Naive B cell (primary cell): ENCODE measurements around the gene DYNC1H1. TPM values are rescaled to one million over a fixed set of nuclear protein-coding genes. Genes with fewer than 3 reads are reported as not detected.

ENCODE experiments used
- ATAC-seq, 2 donors: fragments of 150-1000 bp; cut with Tn5 transposase; 2 replicates each; pipeline ENCODE4 v1.10.0; 2021; ENCODE audit warnings: low read depth in 2 of 2, mild to moderate bottlenecking in 2 of 2, moderate library complexity in 2 of 2
- DNase-seq: peaks from one replicate; pipeline ENCODE4 v3.0.0; 2022
- H3K27ac Mint-ChIP-seq, 6 donors: one replicate each; pipeline ENCODE4 v1.8.0; 2020 to 2022; ENCODE audit warnings: mild to moderate bottlenecking in 6 of 6, mixed read lengths in 6 of 6, moderate library complexity in 5 of 6, inconsistent platforms in 2 of 6
- H3K27me3 Mint-ChIP-seq, 3 donors: one replicate each; pipeline ENCODE4 v1.8.0; 2021 to 2022; ENCODE audit warnings: mixed read lengths in 3 of 3, mild to moderate bottlenecking in 1 of 3
- H3K36me3 Mint-ChIP-seq, 2 donors: one replicate each; pipeline ENCODE4 v1.8.0; 2020 to 2022; ENCODE audit warnings: mixed read lengths in 2 of 2, inconsistent platforms in 1 of 2, mild to moderate bottlenecking in 1 of 2
- H3K4me1 Mint-ChIP-seq, 3 donors: one replicate each; pipeline ENCODE4 v1.8.0; 2020 to 2022; ENCODE audit warnings: mixed read lengths in 3 of 3, inconsistent platforms in 1 of 3, mild to moderate bottlenecking in 1 of 3, moderate library complexity in 1 of 3
- H3K4me3 Mint-ChIP-seq, 8 donors: one replicate each; pipeline ENCODE4 v1.8.0; 2020 to 2022; ENCODE audit warnings: mild to moderate bottlenecking in 8 of 8, mixed read lengths in 8 of 8, moderate library complexity in 8 of 8, inconsistent platforms in 2 of 8
- H3K9me3 Mint-ChIP-seq, 7 donors: one replicate each; pipeline ENCODE4 v1.8.0; 2020 to 2022; ENCODE audit warnings: mixed read lengths in 7 of 7, mild to moderate bottlenecking in 5 of 7, inconsistent platforms in 2 of 7, moderate library complexity in 1 of 7
- polyA plus RNA-seq, 6 donors: library from polyadenylated mRNA; unstranded; fragments of 300-500 nt; fragmentation: Illumina TruSeq; gene quantifications; one replicate each; pipeline ENCODE4 v1.2.3, GENCODE V29; 2021; ENCODE audit warnings: low read depth in 6 of 6

The DYNC1H1 gene
- polyA plus RNA-seq, 6 donors from 2014 or later: 7.4 to 40.9 (median 27.7) TPM

DNA sequence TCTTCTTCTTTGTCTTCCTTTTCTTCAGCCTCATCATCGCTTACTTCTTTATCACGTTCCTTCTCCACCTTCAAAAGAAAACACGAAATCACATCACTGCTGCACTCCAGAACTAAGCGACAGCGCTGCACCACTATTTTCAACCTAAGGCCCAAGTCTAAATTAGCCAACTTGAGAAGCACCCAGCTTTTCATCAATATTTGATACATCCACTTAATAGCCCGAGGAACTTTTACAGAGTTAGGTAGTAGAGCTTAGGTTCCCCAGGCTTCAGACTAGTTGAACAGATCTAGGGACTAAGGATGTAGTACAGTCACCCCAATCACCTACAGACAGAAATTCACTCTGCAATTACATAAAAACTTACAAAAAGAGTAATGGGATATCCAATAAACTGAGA is 120.6 kb downstream of the DYNC1H1 start:
- Mint-ChIP-seq H3K9me3 (no peaks in the 10 kb centered on the region), H3K4me1 (peaks cover 44 to 67% (median 53%) of the 10 kb centered on the region in 3 donors), H3K4me3 (peak overlapping the region in 7 of 8 donors; percentile 90 to 98 (median 93)), H3K27ac (peak overlapping the region in 3 of 6 donors; percentile 38 to 93 (median 91)), H3K27me3 (no peaks in the 10 kb centered on the region), H3K36me3 (peaks cover 26 to 35% of the 10 kb centered on the region in 2 donors)
- DNase-seq (no peak), ATAC-seq (no peak)

DNA sequence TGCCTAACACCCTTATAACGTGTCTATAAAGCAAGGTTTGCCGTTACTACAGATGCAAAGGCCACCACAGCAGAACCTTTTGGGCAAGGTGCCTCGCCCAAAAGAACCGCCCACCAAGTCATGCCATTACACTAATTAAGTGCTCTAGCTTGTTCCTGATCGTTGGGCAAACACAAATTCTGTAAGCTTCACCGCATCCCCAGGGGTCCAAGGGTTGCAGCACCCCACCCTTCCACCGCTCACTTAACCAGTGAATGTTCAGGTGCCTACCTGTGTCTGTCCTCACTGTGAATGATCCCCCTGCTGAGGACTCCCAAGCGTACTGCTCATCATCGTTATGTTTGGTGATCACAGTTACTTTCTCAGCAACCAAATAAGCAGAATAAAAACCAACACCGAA is 121.1 kb downstream of the DYNC1H1 start:
- peaks cover 49 to 71% (median 58%) of the 10 kb centered on the region in 3 donors for H3K4me1 Mint-ChIP-seq
- H3K27me3 Mint-ChIP-seq: no peaks in the 10 kb centered on the region
- peak overlapping the region; percentile 90 to 98 (median 92) for H3K4me3 Mint-ChIP-seq
- DNase-seq (no peak), ATAC-seq (no peak)
- peaks cover 26 to 32% of the 10 kb centered on the region in 2 donors for H3K36me3 Mint-ChIP-seq
- H3K9me3 Mint-ChIP-seq: no peaks in the 10 kb centered on the region
- peak overlapping the region in 5 of 6 donors; percentile 16 to 98 (median 91) for H3K27ac Mint-ChIP-seq

GRCh38 chr14:102085948-102086708 is 121.8 kb downstream of the DYNC1H1 start:
- peak; percentile 62 for DNase-seq
- Mint-ChIP-seq H3K36me3 (peaks cover 26 to 32% of the 10 kb centered on the region in 2 donors), H3K27ac (peak overlapping the region; percentile 91 to 99 (median 97)), H3K4me1 (peaks cover 55 to 72% (median 59%) of the 10 kb centered on the region in 3 donors), H3K9me3 (no peaks in the 10 kb centered on the region), H3K4me3 (peak overlapping the region; percentile 90 to 98 (median 92)), H3K27me3 (no peaks in the 10 kb centered on the region)
- peak; percentile 53 to 57 for ATAC-seq

- H3K27me3 Mint-ChIP-seq: no peaks in the 10 kb centered on the region
- no peak for ATAC-seq
- peaks cover 26 to 32% of the 10 kb centered on the region in 2 donors for H3K36me3 Mint-ChIP-seq
- H3K4me3 Mint-ChIP-seq: peak overlapping the region; percentile 87 to 95 (median 92)
- DNase-seq: no peak
- peak overlapping the region; percentile 91 to 99 (median 96) for H3K27ac Mint-ChIP-seq
- H3K4me1 Mint-ChIP-seq: peaks cover 55 to 72% (median 59%) of the 10 kb centered on the region in 3 donors
- no peaks in the 10 kb centered on the region for H3K9me3 Mint-ChIP-seq
Measured at GRCh38 chr14:102086709-102086971, 122.3 kb downstream of the DYNC1H1 start.

DNA sequence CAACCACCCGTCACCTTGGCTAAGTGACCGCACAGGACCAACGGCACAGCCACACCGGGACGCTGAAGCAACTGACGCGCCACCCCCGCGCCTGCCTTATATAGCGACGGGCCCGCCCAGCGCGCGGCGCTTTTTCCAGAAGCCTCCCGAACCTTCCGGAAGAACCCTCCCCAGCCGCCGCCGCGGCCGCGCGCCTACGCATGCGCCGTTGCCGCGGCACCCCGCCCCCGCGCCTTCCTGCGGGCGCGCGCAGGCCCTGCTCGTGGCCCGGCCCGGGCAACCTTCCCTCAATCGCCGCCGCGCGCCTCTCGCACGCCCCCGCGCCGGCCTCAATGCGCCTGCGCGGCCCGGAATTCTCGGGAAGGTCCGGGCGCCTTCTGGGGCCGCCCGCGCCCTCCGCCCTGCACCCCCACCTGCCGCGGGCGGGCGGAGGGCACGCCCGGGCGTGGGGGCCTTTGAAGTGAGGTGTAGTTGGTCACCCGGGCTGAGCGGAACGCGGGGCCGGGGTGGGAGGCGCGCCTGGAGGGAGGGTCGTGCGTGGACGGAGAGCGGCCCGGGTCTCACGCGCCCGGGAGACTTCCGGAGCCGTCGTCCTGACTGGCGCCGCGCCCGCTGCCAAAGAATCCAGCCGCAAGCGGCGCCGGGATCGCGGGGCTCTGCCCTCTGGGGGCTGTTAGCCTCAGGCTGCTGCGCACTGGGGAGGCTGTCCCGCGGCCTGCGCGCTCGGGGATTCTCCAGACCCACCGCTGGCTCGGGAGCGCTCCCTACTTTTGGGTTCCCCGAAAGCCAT is 122.8 kb downstream of the DYNC1H1 start, which contains the start of gene HSP90AA1:
Gene HSP90AA1, minus strand, starts transcription at position 73 of the 790 bp plus-strand sequence. CDS start 666 bp downstream, outside the sequence.
- H3K36me3 Mint-ChIP-seq: peaks cover 22 to 27% of the 10 kb centered on the region in 2 donors
- peak; percentile 92 for DNase-seq
- H3K4me1 Mint-ChIP-seq: peaks cover 53 to 67% (median 54%) of the 10 kb centered on the region in 3 donors
- H3K27me3 Mint-ChIP-seq: no peaks in the 10 kb centered on the region
- H3K4me3 Mint-ChIP-seq: peak within 1 kb of the TSS; percentile 90 to 98 (median 94)
- peak; percentile 71 to 77 for ATAC-seq
- no peaks in the 10 kb centered on the region for H3K9me3 Mint-ChIP-seq
- peak within 1 kb of the TSS; percentile 91 to 99 (median 98) for H3K27ac Mint-ChIP-seq

DNA sequence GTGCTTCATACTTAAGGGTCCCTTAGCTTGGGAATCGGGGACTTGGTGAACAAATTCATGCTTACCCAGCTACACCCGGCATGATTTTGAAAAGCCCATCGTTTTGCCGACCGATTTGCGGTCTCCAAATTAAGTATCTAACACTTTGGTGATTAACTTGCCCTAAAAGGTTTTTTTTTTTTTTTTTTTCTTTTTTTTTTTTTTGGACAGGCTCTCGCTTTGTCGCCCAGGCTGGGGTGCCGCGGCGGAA is 123.3 kb downstream of the DYNC1H1 start:
- H3K4me3 Mint-ChIP-seq: peak overlapping the region; percentile 90 to 97 (median 94)
- no peaks in the 10 kb centered on the region for H3K27me3 Mint-ChIP-seq
- peak overlapping the region in 5 of 6 donors; percentile 22 to 92 (median 91) for H3K27ac Mint-ChIP-seq
- peaks cover 17 to 24% of the 10 kb centered on the region in 2 donors for H3K36me3 Mint-ChIP-seq
- H3K9me3 Mint-ChIP-seq: no peaks in the 10 kb centered on the region
- DNase-seq (no peak), ATAC-seq (no peak)
- peaks cover 51 to 65% (median 53%) of the 10 kb centered on the region in 3 donors for H3K4me1 Mint-ChIP-seq

- DNase-seq (peak; percentile 48), ATAC-seq (peak in 1 of 2 donors; percentile 6)
- Mint-ChIP-seq H3K27ac (peak overlapping the region; percentile 21 to 96 (median 90)), H3K36me3 (peaks cover 12 to 20% of the 10 kb centered on the region in 2 donors), H3K4me3 (peak overlapping the region; percentile 90 to 97 (median 94)), H3K4me1 (peaks cover 47 to 62% (median 53%) of the 10 kb centered on the region in 3 donors), H3K27me3 (no peaks in the 10 kb centered on the region), H3K9me3 (no peaks in the 10 kb centered on the region)
Measured at GRCh38 chr14:102088012-102088792, 123.8 kb downstream of the DYNC1H1 start.

DNA sequence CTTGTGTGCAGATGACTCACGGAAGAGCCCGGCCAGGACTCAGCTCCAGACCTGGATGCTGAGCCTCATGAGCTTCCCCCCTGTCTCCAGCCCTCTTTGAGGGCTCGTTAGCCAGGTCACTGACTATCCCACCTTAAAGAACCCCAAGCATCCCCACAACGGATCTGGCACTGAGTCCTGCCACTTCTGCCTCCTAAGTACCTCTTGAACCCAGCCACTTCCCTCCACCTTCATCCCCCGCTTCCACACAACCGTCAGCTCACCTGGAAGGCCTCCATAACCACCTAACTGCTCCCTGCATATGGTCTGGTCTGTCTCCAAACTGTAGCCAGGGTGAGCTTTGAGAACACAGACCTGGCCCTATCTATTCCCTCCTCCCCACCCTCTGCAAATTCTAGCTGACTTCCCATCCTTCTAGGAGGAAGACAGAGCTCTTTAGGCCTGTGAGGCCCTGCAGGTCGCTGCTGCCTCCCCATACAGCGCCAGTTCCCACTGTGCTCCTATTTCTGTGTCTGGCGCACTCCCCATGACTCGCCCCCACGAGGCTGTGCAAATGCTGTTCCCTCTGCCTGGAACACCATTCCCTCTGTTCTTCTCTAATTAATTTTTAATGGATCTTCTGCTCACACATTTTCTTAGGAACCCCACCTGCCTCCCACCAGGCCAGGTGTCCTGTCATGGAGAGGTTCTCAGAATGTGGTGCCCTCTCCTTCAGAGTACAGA is 125.4 kb downstream of the DYNC1H1 start:
- peaks cover 5 to 8% of the 10 kb centered on the region in 2 donors for H3K36me3 Mint-ChIP-seq
- H3K27me3 Mint-ChIP-seq: no peaks in the 10 kb centered on the region
- H3K27ac Mint-ChIP-seq: peak overlapping the region in 3 of 6 donors; percentile 49 to 91 (median 90)
- H3K9me3 Mint-ChIP-seq: no peaks in the 10 kb centered on the region
- H3K4me1 Mint-ChIP-seq: peaks cover 39 to 47% (median 42%) of the 10 kb centered on the region in 3 donors
- DNase-seq (no peak), ATAC-seq (no peak)
- peak overlapping the region; percentile 59 to 97 (median 92) for H3K4me3 Mint-ChIP-seq

DNA sequence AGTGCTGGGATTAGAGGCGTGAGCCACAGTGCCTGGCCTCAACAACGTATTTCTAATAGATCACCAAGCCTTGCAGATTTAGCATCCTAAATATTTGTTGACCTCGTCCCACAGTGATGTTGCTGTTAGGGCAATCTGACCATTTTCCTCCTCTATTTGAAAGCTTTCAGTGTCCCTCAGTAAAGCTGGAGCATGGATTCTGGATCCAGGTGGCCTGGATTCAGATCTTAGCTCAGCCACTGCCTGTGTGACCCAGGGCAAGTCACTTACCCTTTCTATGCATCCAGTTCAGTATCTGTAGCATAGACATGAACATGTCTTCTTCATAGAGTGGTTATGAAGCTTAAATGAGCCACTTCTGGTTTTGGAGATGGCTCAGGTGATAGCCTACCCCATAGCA is 126.3 kb downstream of the DYNC1H1 start:
- peak overlapping the region in 2 of 8 donors; percentile 21 to 93 for H3K4me3 Mint-ChIP-seq

DNA sequence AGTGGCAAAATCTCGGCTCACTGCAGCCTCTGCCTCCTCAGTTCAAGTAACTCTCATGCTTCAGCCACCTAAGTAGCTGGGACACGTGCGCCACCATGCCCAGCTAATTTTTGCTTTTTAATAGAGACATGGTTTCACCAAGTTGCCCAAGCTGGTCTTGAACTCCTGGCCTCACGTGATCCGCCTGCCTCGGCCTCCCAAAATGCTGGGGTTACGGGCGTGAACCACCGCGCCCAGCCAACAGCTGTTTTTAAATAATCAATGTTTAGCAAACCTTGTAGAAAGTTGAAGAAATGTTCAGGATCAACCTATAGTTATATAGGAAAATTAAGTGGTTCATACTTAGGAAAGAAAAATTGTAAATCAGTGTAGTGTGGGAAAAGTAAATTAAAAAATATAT is 128.4 kb downstream of the DYNC1H1 start:
- DNase-seq (no peak), ATAC-seq (no peak)
- Mint-ChIP-seq H3K4me3 (no peak overlapping the region), H3K36me3 (no peaks in the 10 kb centered on the region), H3K4me1 (peaks cover 31 to 34% (median 33%) of the 10 kb centered on the region in 3 donors), H3K9me3 (no peaks in the 10 kb centered on the region), H3K27me3 (no peaks in the 10 kb centered on the region), H3K27ac (peak overlapping the region in 1 of 6 donors; percentile 10)

More for the DNA sequence above, 126.3 kb downstream of the DYNC1H1 start:
- Mint-ChIP-seq H3K36me3 (peaks cover 0 to 5% of the 10 kb centered on the region in 2 donors), H3K4me1 (peaks cover 31 to 37% (median 34%) of the 10 kb centered on the region in 3 donors), H3K9me3 (no peaks in the 10 kb centered on the region), H3K27ac (peak overlapping the region in 2 of 6 donors; percentile 2 to 44), H3K27me3 (no peaks in the 10 kb centered on the region)
- no peak for DNase-seq
- no peak for ATAC-seq

DNA sequence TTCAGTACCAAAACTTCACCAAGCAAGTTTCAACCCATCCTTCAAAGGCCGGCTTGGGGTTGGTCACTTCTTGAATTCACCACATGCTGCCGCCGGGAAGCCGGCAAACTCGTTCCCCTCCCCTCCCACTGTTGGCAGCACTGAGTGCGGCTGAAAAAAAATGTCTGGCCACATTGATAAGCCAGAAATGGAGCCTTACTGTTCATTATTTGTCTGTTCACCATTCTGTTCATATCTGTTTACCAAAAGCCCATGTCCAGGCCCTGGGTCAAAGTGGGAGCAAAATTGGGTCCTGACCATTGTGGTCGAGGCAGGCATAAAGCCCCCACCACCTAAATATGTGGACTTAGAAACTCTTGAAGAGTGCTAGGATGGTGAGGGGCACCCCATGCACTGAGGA is 129.7 kb downstream of the DYNC1H1 start:
- Mint-ChIP-seq H3K27me3 (no peaks in the 10 kb centered on the region), H3K36me3 (no peaks in the 10 kb centered on the region), H3K4me3 (no peak overlapping the region), H3K27ac (peak overlapping the region in 1 of 6 donors; percentile 26), H3K9me3 (no peaks in the 10 kb centered on the region), H3K4me1 (peaks cover 19 to 25% (median 20%) of the 10 kb centered on the region in 3 donors)
- ATAC-seq: no peak
- no peak for DNase-seq

- Mint-ChIP-seq H3K27ac (peak overlapping the region in 1 of 6 donors; percentile 17), H3K27me3 (no peaks in the 10 kb centered on the region), H3K36me3 (no peaks in the 10 kb centered on the region), H3K4me1 (peaks cover 6 to 12% (median 7%) of the 10 kb centered on the region in 3 donors), H3K9me3 (no peaks in the 10 kb centered on the region), H3K4me3 (no peak overlapping the region)
- no peak for ATAC-seq
- DNase-seq: no peak
Measured at GRCh38 chr14:102095231-102095870, 131.0 kb downstream of the DYNC1H1 start.
